Measurements from ENCODE around the gene DDX23.

DDX23 gene

GRCh38 chr12:48827513-48828096 lies 24.4 kb downstream of the DDX23 start:
- no peak for DNase-seq (ENCODE audit: low read depth, low spot score)
- H3K4me3 ChIP-seq (ENCODE audit: low read length), result no peak overlapping the region

- DNase-seq (ENCODE audit: low read depth, low spot score), result no peak
- H3K4me3 ChIP-seq (ENCODE audit: low read length), result no peak overlapping the region
Measured at GRCh38 chr12:48827026-48827425, 24.9 kb downstream of the DDX23 start.

DNA sequence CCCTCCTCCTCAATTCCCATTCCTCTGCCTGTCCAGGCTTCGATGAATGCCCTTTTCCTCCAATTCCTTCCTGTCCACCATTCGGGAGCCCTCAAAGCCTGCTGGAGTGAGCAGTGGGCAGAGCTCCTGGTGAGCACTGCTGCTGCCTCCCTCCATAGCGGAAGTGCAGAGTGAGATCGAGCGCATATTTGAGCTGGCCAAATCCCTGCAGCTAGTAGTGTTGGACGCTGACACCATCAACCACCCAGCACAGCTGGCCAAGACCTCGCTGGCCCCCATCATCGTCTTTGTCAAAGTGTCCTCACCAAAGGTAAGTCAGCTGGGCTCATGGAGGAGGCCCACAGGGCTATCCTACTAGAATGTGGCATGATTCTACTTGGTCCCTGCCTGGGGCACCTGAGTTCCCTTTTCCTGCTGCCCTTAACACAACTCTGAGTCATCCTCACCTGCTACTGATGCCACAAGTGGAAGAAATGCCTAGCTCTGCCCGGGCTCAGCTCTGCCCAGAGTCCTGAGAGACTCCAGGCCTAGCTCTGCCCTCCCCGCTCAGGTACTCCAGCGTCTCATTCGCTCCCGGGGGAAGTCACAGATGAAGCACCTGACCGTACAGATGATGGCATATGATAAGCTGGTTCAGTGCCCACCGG lies 25.6 kb downstream of the DDX23 start:
- DNase-seq (ENCODE audit: low read depth, low spot score), result no peak
- no peak overlapping the region for H3K4me3 ChIP-seq (ENCODE audit: low read length)

GRCh38 chr12:48824905-48825304 lies 27.1 kb downstream of the DDX23 start:
- DNase-seq (ENCODE audit: low read depth, low spot score), result no peak
- no peak overlapping the region for H3K4me3 ChIP-seq (ENCODE audit: low read length)

- H3K4me3 ChIP-seq (ENCODE audit: low read length), result no peak overlapping the region
- no peak for DNase-seq (ENCODE audit: low read depth, low spot score)
Measured at GRCh38 chr12:48824112-48824511, 27.9 kb downstream of the DDX23 start.

DNA sequence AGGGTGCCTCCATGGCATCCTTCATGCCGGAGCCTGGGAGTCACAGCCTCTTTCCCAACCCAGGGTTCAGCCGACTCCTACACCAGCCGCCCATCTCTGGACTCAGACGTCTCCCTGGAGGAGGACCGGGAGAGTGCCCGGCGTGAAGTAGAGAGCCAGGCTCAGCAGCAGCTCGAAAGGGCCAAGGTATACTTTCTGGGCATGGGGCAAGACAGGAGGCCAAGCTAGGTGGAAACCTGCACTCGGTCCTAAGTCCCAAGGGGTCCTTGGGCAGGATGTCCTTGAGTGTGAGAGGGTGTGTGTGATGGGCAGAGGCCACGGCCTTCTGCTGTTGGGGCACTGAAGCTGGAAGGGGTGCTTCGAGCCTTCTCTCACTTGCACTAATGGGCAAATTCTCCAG lies 28.7 kb downstream of the DDX23 start:
- no peak for DNase-seq (ENCODE audit: low read depth, low spot score)
- no peak overlapping the region for H3K4me3 ChIP-seq (ENCODE audit: low read length)

- no peak for DNase-seq (ENCODE audit: low read depth, low spot score)
- no peak overlapping the region for H3K4me3 ChIP-seq (ENCODE audit: low read length)
Measured at GRCh38 chr12:48822711-48823110, 29.3 kb downstream of the DDX23 start.

GRCh38 chr12:48822139-48822538 lies 29.8 kb downstream of the DDX23 start:
- H3K4me3 ChIP-seq (ENCODE audit: low read length), result no peak overlapping the region
- no peak for DNase-seq (ENCODE audit: low read depth, low spot score)

DNA sequence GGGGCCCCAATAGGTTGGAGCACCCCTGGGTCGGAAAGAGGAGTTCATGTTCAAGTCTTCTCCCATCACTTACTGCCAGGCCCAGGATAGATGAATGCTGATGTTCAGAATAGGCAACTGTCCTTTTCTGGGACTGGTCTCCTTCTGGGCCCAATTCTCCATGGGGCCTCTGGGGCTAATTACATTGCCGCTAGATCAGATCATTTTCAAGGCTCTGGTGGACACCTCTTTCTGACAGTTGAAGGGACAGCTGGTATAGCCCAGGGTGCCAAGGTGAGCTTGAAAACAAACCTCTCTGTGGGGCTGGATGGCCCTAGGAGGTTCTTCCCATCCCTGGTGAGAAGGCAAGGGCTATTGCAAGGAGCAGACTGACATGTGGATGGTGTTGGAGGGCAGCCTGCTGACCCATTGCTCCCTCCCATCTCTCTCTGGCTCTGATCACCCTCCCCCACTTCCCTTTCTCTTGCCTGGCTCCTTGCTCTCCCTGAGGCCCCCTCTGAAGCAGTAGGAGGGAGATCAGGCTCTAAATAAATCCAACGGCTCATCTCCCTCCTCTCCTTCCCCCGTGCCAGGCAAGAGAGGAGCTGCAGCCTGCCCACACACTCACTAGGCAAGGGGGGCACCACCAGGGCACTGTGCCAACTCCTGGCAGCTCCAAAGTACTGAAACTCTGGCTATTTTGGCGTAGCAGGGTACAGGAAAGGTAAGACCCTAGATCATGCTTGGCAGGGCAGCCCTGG lies 31.8 kb downstream of the DDX23 start:
- DNase-seq (ENCODE audit: low read depth, low spot score), result no peak
- no peak overlapping the region for H3K4me3 ChIP-seq (ENCODE audit: low read length)

DNA sequence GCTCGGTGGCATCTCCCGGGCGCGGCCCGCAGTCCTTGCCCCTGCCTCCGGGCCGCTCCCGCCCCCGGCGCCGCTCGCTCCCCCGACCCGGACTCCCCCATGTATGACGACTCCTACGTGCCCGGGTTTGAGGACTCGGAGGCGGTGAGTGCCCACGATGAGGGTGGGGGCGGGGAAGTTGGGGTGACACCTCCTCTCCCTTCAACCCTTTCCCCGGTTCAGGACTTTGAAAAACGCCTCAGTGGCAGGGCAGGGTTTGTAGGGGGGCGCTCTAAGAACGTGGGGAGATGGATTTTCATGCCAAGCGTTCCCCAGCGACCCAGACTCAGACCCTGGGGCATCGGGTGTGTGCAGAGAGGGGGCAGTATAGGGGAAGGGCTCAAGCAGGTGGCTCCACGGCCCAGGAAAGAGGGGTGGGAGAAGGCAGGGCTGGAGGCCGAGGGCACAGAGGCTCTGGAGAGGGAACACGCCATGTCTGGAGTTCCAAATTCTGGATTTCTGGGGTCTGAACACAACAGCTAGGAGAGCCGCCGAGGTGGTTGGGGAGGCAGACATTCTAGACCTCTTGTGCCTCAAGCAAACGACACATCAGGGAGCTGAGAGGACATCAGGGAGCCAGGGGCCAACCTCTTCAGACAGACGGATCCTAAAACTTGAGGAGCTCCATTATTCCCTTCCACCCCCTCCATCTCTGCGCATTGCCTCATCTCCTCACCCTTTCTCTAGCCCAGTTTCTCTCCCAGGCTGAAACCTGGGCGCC lies 33.0 kb downstream of the DDX23 start:
- no peak for DNase-seq (ENCODE audit: low read depth, low spot score)
- H3K4me3 ChIP-seq (ENCODE audit: low read length), result peak overlapping the region; percentile 72

- H3K4me3 ChIP-seq (ENCODE audit: low read length), result peak within 1 kb of the TSS; percentile 72
Measured at GRCh38 chr12:48817873-48818830, 33.8 kb downstream of the DDX23 start, which contains the start of gene CACNB3. TSS of gene CACNB3 (plus strand) at chr12:48818496. CDS start at chr12:48818930, 434 bp downstream.

GRCh38 chr12:48816143-48816854 lies 35.7 kb downstream of the DDX23 start:
- H3K4me3 ChIP-seq (ENCODE audit: low read length), result peak overlapping the region; percentile 66
- no peak for DNase-seq (ENCODE audit: low read depth, low spot score)

More at GRCh38 chr12:48817873-48818830, 33.8 kb downstream of the DDX23 start, which contains the start of gene CACNB3:
- peak; percentile 81 for DNase-seq (ENCODE audit: low read depth, low spot score)

- peak overlapping the region; percentile 66 for H3K4me3 ChIP-seq (ENCODE audit: low read length)
- peak; percentile 65 for DNase-seq (ENCODE audit: low read depth, low spot score)
Measured at GRCh38 chr12:48815126-48816110, 36.5 kb downstream of the DDX23 start.

GRCh38 chr12:48814262-48815125 lies 37.5 kb downstream of the DDX23 start:
- DNase-seq (ENCODE audit: low read depth, low spot score), result no peak
- H3K4me3 ChIP-seq (ENCODE audit: low read length), result peak overlapping the region; percentile 66

- DNase-seq (ENCODE audit: low read depth, low spot score), result no peak
- H3K4me3 ChIP-seq (ENCODE audit: low read length), result no peak overlapping the region
Measured at GRCh38 chr12:48813465-48814261, 38.3 kb downstream of the DDX23 start.

Data from Jurkat, Clone E6-1 (cell line).